HEK293 (cell line): Measurements from ENCODE around the gene ZNF652.

Experiments used
- CTCF ChIA-PET: fragments of 350-600 bp; formaldehyde crosslinking; extraction: SDS; loops from one replicate; lab custom pipeline; 2021; ENCODE audit warnings: antibody characterized with exemption; lab: Yijun Ruan, JAX
- POLR2A ChIA-PET: fragments of 300-600 bp; formaldehyde crosslinking; extraction: SDS; loops from one replicate; lab custom pipeline; 2020; ENCODE audit warnings: antibody characterized with exemption, inconsistent platforms; lab: Yijun Ruan, JAX
- H3K27ac ChIP-seq: fragments of 200-500 bp; sonication (Bioruptor generic); 2 replicates; pipeline ENCODE4 v1.5.1; 2014; ENCODE audit warnings: low read depth, low read length, control low read depth, inconsistent platforms; ENCODE audit errors: extremely low read depth
- H3K36me3 ChIP-seq, 2 experiments: fragments of 200-500 bp in 1 of 2; sonication (Bioruptor generic) in 1 of 2; 1 replicate in 1 of 2; 2 replicates in 1 of 2; pipeline ENCODE4 v1.5.1; 2014 to 2017; ENCODE audit warnings: inconsistent platforms in 2 of 2, low read length in 2 of 2; ENCODE audit not compliant: control insufficient read depth in 2 of 2, insufficient read depth in 1 of 2
- H3K4me1 ChIP-seq: fragments of 200-500 bp; sonication (Bioruptor generic); 2 replicates; pipeline ENCODE4 v1.5.1; 2014; ENCODE audit warnings: mild to moderate bottlenecking, low read length, inconsistent platforms; ENCODE audit not compliant: control insufficient read depth, insufficient read depth
- H3K4me3 ChIP-seq: 2 replicates; pipeline ENCODE4 v1.5.1; 2011; ENCODE audit warnings: low read depth, mild to moderate bottlenecking, control low read depth, low read length, moderate library complexity
- H3K9me3 ChIP-seq: fragments of 200-500 bp; sonication (Bioruptor generic); 2 replicates; pipeline ENCODE4 v1.5.1; 2014; ENCODE audit warnings: low read depth, low read length, inconsistent platforms; ENCODE audit not compliant: control insufficient read depth, insufficient read depth
- GLIS2 ChIP-seq: fragments of 450-650 bp; formaldehyde crosslinking; IDR thresholded peaks from 2 replicates; pipeline ENCODE4 v1.5.1; 2016; ENCODE audit warnings: missing biosample characterization, missing genetic modification characterization
- MYNN ChIP-seq: fragments of 450-650 bp; formaldehyde crosslinking; IDR thresholded peaks from 2 replicates; pipeline ENCODE4 v1.5.1; 2016; ENCODE audit warnings: missing biosample characterization, missing genetic modification characterization, borderline replicate concordance
- TRIM28 ChIP-seq: IDR thresholded peaks from 2 replicates; pipeline ENCODE4 v1.6.1; 2011; ENCODE audit warnings: low read length, control low read depth, borderline replicate concordance
- ZBTB21 ChIP-seq: fragments of 450-650 bp; formaldehyde crosslinking; IDR thresholded peaks from 2 replicates; pipeline ENCODE4 v1.5.1; 2017; ENCODE audit warnings: missing biosample characterization, missing genetic modification characterization
- ZFP3 ChIP-seq: fragments of 450-650 bp; formaldehyde crosslinking; IDR thresholded peaks from 2 replicates; pipeline ENCODE4 v1.5.1; 2016; ENCODE audit warnings: low read depth, missing biosample characterization, missing genetic modification characterization
- ZFP41 ChIP-seq: fragments of 450-650 bp; formaldehyde crosslinking; IDR thresholded peaks from 2 replicates; pipeline ENCODE4 v1.5.1; 2016; ENCODE audit warnings: missing biosample characterization, missing genetic modification characterization, borderline replicate concordance
- ZNF133 ChIP-seq: fragments of 450-650 bp; formaldehyde crosslinking; IDR thresholded peaks from 2 replicates; pipeline ENCODE4 v1.5.1; 2016; ENCODE audit warnings: missing biosample characterization, missing genetic modification characterization
- ZNF175 ChIP-seq: fragments of 450-650 bp; formaldehyde crosslinking; IDR thresholded peaks from 2 replicates; pipeline ENCODE4 v1.5.1; 2016; ENCODE audit warnings: missing biosample characterization, missing genetic modification characterization
- ZNF24 ChIP-seq: fragments of 450-650 bp; formaldehyde crosslinking; IDR thresholded peaks from 2 replicates; pipeline ENCODE4 v1.5.1; 2016; ENCODE audit warnings: missing biosample characterization, missing genetic modification characterization
- ZNF274 ChIP-seq, 2 experiments: fragments of 200-500 bp in 1 of 2; fragments of 450-650 bp in 1 of 2; sonication (Bioruptor generic) in 1 of 2; formaldehyde crosslinking in 1 of 2; IDR thresholded peaks; 2 replicates each; pipeline versions ENCODE4 v1.5.1 to v1.6.1; 2014 to 2016; ENCODE audit warnings: borderline replicate concordance in 1 of 2, inconsistent platforms in 1 of 2, low read length in 1 of 2, missing biosample characterization in 1 of 2, missing genetic modification characterization in 1 of 2
- ZNF394 ChIP-seq: fragments of 450-650 bp; formaldehyde crosslinking; IDR thresholded peaks from 2 replicates; pipeline ENCODE4 v1.5.1; 2016; ENCODE audit warnings: missing biosample characterization, missing genetic modification characterization, mild to moderate bottlenecking, moderate library complexity, borderline replicate concordance
- ZNF560 ChIP-seq: fragments of 450-650 bp; formaldehyde crosslinking; IDR thresholded peaks from 2 replicates; pipeline ENCODE4 v1.5.1; 2017; ENCODE audit warnings: missing biosample characterization, missing genetic modification characterization, borderline replicate concordance
- ZNF623 ChIP-seq: fragments of 450-650 bp; formaldehyde crosslinking; IDR thresholded peaks from 2 replicates; pipeline ENCODE4 v1.5.1; 2016; ENCODE audit warnings: missing biosample characterization, missing genetic modification characterization
- ZNF626 ChIP-seq: fragments of 450-650 bp; sonication (Bioruptor Pico); formaldehyde crosslinking; IDR thresholded peaks from 2 replicates; pipeline ENCODE4 v1.5.1; 2018; ENCODE audit warnings: missing biosample characterization, missing genetic modification characterization, inconsistent platforms
- ZNF670 ChIP-seq: fragments of 450-650 bp; formaldehyde crosslinking; IDR thresholded peaks from 2 replicates; pipeline ENCODE4 v1.5.1; 2016; ENCODE audit warnings: missing biosample characterization, missing genetic modification characterization, low read depth
- ZNF776 ChIP-seq: fragments of 450-650 bp; formaldehyde crosslinking; IDR thresholded peaks from 2 replicates; pipeline ENCODE4 v1.5.0; 2017; ENCODE audit warnings: missing biosample characterization, missing genetic modification characterization, borderline replicate concordance
- ZNF785 ChIP-seq: fragments of 450-650 bp; formaldehyde crosslinking; IDR thresholded peaks from 2 replicates; pipeline ENCODE4 v1.5.1; 2016; ENCODE audit warnings: missing biosample characterization, missing genetic modification characterization
- TF ChIP-seq, protein P1 (sequence below): fragments of 450-650 bp; formaldehyde crosslinking; IDR thresholded peaks from 2 replicates; pipeline ENCODE4 v1.5.1; 2016; ENCODE audit warnings: missing biosample characterization, missing genetic modification characterization
- TF ChIP-seq, protein P2 (sequence below): fragments of 450-650 bp; formaldehyde crosslinking; IDR thresholded peaks from 2 replicates; pipeline ENCODE4 v1.5.1; 2016; ENCODE audit warnings: missing biosample characterization, missing genetic modification characterization

ZNF652 gene

DNA sequence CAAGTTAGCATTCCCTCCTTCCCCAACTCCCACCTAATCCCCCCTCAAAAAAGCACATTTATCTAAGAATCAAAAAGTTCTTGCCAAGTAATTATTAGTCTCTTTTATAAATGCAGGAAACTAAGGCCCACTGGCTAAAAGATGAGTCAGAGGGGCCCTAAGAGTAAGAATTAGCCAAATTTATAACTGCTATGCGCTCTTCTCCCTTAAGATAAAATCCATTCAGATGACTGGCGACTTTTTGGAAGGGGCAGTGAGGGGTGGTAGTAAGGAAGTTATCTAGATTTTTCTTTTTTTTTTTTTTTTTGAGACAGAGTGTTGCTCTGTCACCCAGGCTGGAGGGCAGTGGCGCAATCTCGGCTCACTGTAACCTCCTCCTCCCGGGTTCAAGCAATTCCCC, 17.1 kb downstream of the ZNF652 start:
- Histone ChIP-seq H3K9me3 (no peaks in the 10 kb centered on the region), H3K36me3 (peaks cover 0 to 5% of the 10 kb centered on the region in 2 experiments; a peak in 2 of 3 replicates), H3K4me3 (no peak overlapping the region), H3K4me1 (peaks cover 7% of the 10 kb centered on the region), H3K27ac (no peak overlapping the region)
- TF ChIP-seq ZFP41 (tag by site-specific recombination), result no peak
- TF ChIP-seq ZBTB21 (tag by site-specific recombination), result no peak
- TF ChIP-seq TRIM28, result no peak
- no peak for TF ChIP-seq ZNF24
- no peak for TF ChIP-seq MYNN (tag by site-specific recombination)
- TF ChIP-seq GLIS2, result no peak
- TF ChIP-seq ZNF626 (tag by site-specific recombination), result no peak
- TF ChIP-seq, protein P1, sequence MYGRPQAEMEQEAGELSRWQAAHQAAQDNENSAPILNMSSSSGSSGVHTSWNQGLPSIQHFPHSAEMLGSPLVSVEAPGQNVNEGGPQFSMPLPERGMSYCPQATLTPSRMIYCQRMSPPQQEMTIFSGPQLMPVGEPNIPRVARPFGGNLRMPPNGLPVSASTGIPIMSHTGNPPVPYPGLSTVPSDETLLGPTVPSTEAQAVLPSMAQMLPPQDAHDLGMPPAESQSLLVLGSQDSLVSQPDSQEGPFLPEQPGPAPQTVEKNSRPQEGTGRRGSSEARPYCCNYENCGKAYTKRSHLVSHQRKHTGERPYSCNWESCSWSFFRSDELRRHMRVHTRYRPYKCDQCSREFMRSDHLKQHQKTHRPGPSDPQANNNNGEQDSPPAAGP, result no peak
- TF ChIP-seq ZNF560 (tag by site-specific recombination), result no peak
- CTCF ChIA-PET, result interaction anchor here (0.6 to 0.7 kb wide), 2 partner anchors 54 to 225 kb away, joined by 3 to 4 read pairs; no protein-coding TSS in a partner anchor
- POLR2A ChIA-PET, result no interaction called here

DNA sequence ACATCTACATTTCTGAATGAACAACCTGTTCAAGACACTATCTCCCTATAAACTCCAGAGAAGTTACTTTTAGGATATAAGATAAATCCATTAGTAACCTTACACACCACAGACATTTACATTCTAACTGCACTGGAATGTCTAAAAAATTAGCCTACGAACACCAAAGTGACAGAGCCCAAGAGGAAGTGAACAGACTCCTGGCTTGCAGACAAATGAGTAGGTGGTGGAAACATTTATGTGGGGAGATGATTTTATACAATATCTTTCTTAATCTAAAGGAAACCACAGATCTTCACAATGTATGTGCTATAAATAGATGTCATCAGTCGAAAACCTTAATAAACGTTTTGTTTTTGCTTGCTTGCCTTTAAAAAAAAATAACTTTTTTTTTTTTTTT, 18.8 kb downstream of the ZNF652 start:
- no peak overlapping the region for H3K27ac ChIP-seq
- peaks cover 15% of the 10 kb centered on the region for H3K4me1 ChIP-seq
- H3K9me3 ChIP-seq, result no peaks in the 10 kb centered on the region
- TF ChIP-seq ZNF776 (tag by site-specific recombination) (no peak), ZNF623 (tag by site-specific recombination) (no peak), ZNF394 (tag by site-specific recombination) (no peak), ZFP3 (tag by site-specific recombination) (no peak), ZNF785 (tag by site-specific recombination) (no peak), ZNF24 (no peak), ZNF175 (tag by site-specific recombination) (no peak), ZNF274 (IDR thresholded peaks at IDR 0.05; ENCODE audit: low read length) (no peak), ZNF274 (tag by site-specific recombination; IDR thresholded peaks at IDR 0.05; ENCODE audit: borderline replicate concordance) (no peak), ZNF670 (no peak), ZNF133 (tag by site-specific recombination) (no peak)
- TF ChIP-seq, protein P1, result no peak
- TF ChIP-seq, protein P2, sequence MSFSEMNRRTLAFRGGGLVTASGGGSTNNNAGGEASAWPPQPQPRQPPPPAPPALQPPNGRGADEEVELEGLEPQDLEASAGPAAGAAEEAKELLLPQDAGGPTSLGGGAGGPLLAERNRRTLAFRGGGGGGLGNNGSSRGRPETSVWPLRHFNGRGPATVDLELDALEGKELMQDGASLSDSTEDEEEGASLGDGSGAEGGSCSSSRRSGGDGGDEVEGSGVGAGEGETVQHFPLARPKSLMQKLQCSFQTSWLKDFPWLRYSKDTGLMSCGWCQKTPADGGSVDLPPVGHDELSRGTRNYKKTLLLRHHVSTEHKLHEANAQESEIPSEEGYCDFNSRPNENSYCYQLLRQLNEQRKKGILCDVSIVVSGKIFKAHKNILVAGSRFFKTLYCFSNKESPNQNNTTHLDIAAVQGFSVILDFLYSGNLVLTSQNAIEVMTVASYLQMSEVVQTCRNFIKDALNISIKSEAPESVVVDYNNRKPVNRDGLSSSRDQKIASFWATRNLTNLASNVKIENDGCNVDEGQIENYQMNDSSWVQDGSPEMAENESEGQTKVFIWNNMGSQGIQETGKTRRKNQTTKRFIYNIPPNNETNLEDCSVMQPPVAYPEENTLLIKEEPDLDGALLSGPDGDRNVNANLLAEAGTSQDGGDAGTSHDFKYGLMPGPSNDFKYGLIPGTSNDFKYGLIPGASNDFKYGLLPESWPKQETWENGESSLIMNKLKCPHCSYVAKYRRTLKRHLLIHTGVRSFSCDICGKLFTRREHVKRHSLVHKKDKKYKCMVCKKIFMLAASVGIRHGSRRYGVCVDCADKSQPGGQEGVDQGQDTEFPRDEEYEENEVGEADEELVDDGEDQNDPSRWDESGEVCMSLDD, result no peak
- POLR2A ChIA-PET, result no interaction called here
- H3K4me3 ChIP-seq, result no peak overlapping the region
- CTCF ChIA-PET, result interaction anchor here (0.7 to 1.4 kb wide), 4 partner anchors 8 to 341 kb away, joined by 3 to 4 read pairs (median 4); no protein-coding TSS in a partner anchor
- H3K36me3 ChIP-seq, result peaks cover 0 to 5% of the 10 kb centered on the region in 2 experiments; a peak in 2 of 3 replicates
